Measurements from ENCODE around the gene TENT4A. TPM values are rescaled to one million over a fixed set of nuclear protein-coding genes. Genes with fewer than 3 reads are reported as not detected.

The TENT4A gene
- total RNA-seq, 2 donors from 2014 or later: 54.7 to 59.4 TPM

DNA sequence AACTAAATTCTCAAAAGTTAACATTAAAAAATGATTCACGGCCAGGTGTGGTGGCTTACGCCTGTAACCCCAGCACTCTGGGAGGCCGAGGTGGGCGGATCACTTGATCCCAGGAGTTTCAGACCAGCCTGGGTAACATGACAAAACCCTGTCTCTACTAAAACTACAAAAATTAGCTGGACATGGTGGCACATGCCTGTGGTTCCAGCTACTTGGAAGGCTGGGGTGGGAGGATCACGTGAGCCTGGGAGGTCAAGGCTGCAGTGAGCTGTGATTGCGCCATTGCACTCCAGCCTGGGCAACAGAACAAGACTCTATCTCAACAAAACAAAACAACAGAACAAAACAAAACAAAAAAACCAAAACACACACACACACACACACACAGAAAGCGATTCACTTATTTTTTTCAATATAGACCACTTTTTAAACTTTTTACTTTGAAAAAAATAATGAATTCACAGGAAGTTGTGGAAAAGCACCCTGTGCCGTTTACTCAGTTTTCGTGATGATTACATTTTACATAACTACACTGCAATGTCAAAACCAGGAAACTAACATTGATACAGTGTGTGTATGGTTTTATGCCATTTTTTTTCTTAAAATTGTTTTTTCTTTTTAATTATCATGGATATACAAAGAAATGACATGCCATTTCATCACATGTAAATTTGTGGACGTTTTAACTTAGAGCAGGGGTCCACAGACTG is 73.7 kb downstream of the TENT4A start:
- Mint-ChIP-seq H3K36me3 (ENCODE audit: low read depth) (peaks cover 5% of the 10 kb centered on the region), H3K4me1 (peaks cover 9% of the 10 kb centered on the region), H3K4me3 (no peak overlapping the region), H3K27ac (no peak overlapping the region), H3K27me3 (peaks cover 68% of the 10 kb centered on the region)
- no peak for ATAC-seq
- DNase-seq: no peak
- no peaks in the 10 kb centered on the region for H3K9me3 ChIP-seq (ENCODE audit: control insufficient read depth, low read length, poor library complexity, severe bottlenecking)

- no peaks in the 10 kb centered on the region for H3K9me3 ChIP-seq (ENCODE audit: control insufficient read depth, low read length, poor library complexity, severe bottlenecking)
- H3K27ac Mint-ChIP-seq: no peak overlapping the region
- H3K36me3 Mint-ChIP-seq (ENCODE audit: low read depth): peaks cover 5% of the 10 kb centered on the region
- no peak overlapping the region for H3K4me3 Mint-ChIP-seq
- H3K27me3 Mint-ChIP-seq: peaks cover 78% of the 10 kb centered on the region
- DNase-seq: no peak
- H3K4me1 Mint-ChIP-seq: peaks cover 9% of the 10 kb centered on the region
- ATAC-seq: no peak
These were observed 74.7 kb downstream of the TENT4A start for GRCh38 chr5:6787941-6788340.

DNA sequence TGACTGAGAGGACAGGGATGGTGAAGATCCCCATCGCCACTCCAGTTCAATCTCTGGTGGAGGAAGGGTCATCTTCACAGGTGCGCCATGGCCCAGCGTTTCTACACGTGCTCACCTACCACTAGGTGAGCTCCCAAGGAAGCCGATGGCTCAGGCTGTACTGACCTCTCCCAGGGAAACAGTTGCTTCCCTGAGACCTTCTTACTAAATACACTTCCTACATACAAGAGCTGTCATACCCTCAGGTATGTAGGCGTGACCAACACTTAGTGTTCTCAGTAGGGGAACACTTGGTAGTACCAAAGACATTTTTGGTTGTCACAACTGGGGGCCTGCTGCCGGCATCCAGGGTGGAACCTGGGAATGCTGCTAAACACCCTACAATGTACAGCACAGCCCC is 75.2 kb downstream of the TENT4A start:
- no peaks in the 10 kb centered on the region for H3K9me3 ChIP-seq (ENCODE audit: control insufficient read depth, low read length, poor library complexity, severe bottlenecking)
- Mint-ChIP-seq H3K4me1 (peaks cover 12% of the 10 kb centered on the region), H3K27ac (no peak overlapping the region), H3K4me3 (no peak overlapping the region), H3K27me3 (peaks cover 83% of the 10 kb centered on the region), H3K36me3 (ENCODE audit: low read depth) (peaks cover 5% of the 10 kb centered on the region)
- ATAC-seq (no peak), DNase-seq (no peak)

DNA sequence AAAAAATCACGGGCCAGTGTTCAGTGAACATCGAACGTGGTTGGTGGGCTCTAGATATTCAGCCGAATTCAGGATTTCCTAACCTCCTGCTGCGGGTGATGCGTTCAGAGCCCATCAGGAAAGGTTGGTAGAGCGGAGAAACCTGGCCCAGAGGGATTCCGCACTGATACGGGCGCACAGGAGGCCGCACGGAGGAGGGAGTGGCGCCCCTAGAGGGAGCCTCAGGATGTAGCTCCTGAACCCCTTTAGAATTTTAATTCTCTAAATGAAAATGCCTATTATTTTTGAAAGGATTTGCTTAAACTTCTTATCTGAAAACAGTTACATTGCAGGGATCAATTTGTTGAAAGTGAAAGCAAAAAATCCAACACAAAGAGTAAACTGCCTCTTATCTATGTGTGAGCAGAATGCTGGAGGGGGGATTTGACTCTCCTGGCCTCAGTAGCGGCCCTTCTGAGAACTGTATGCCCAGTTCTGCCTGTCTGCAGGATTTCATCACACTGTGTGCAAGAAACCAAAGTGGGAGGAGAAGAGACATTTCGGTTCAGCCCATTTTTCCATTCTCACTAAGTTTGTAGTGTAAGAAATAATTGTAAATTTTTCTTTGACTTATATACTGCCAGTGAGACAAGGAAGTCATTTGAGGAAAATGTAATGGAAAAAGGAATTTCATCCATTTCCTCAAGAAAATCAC is 75.9 kb downstream of the TENT4A start:
- no peaks in the 10 kb centered on the region for H3K9me3 ChIP-seq (ENCODE audit: control insufficient read depth, low read length, poor library complexity, severe bottlenecking)
- peak overlapping the region; percentile 36 for H3K4me3 Mint-ChIP-seq
- no peak overlapping the region for H3K27ac Mint-ChIP-seq
- DNase-seq (no peak), ATAC-seq (no peak)
- peaks cover 5% of the 10 kb centered on the region for H3K36me3 Mint-ChIP-seq (ENCODE audit: low read depth)
- H3K4me1 Mint-ChIP-seq: peaks cover 11% of the 10 kb centered on the region
- peaks cover 79% of the 10 kb centered on the region for H3K27me3 Mint-ChIP-seq

DNA sequence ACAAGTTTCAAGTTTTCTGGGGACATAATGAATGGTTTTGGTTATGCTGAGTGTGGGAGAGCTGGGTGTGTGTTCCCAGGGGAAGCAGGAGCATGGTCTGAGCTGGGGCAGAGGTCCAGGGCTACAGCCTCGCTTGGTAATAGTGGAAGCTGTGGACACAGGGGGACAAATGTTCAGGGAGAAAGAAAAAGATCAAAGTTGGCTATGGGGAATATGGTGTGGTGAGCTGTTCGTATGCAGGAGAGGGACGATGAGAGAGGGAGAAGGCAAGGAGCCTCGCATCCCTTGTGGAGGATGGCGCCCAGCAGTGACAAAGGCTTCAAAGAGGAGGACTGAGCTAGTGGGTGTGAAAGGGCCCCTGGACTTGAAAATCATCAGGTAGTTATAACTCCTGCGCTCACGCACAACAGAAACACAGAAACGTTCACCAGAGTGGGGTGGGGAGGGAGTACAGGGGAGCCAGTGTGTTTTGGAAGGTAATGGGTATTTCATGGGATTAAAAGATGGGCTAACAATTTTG is 77.2 kb downstream of the TENT4A start:
- no peaks in the 10 kb centered on the region for H3K9me3 ChIP-seq (ENCODE audit: control insufficient read depth, low read length, poor library complexity, severe bottlenecking)
- ATAC-seq: no peak
- no peak for DNase-seq
- H3K4me1 Mint-ChIP-seq: peaks cover 9% of the 10 kb centered on the region
- H3K4me3 Mint-ChIP-seq: no peak overlapping the region
- peaks cover 3% of the 10 kb centered on the region for H3K36me3 Mint-ChIP-seq (ENCODE audit: low read depth)
- no peak overlapping the region for H3K27ac Mint-ChIP-seq
- peaks cover 66% of the 10 kb centered on the region for H3K27me3 Mint-ChIP-seq

DNA sequence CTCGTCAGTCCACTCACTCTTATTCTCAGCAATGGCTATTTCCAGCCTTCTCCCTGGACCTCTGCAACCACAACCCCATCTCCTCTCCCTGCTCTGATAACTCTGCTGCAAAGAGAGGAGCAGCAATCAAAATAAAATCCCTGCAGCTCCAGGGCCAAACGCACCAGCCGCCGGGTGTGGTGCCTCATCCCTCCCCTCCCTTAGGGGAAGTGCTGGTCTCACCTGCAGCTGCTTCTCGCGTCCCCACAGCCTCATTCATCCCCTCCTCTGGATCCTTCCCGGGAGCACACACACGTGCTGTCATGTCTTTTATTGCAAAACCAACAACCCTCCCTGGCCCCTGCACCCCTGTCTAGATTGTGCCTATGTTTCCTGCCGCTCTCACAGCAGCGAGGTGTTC is 77.8 kb downstream of the TENT4A start:
- no peaks in the 10 kb centered on the region for H3K36me3 Mint-ChIP-seq (ENCODE audit: low read depth)
- H3K4me3 Mint-ChIP-seq: no peak overlapping the region
- H3K9me3 ChIP-seq (ENCODE audit: control insufficient read depth, low read length, poor library complexity, severe bottlenecking): no peaks in the 10 kb centered on the region
- H3K27me3 Mint-ChIP-seq: peaks cover 60% of the 10 kb centered on the region
- no peak overlapping the region for H3K27ac Mint-ChIP-seq
- DNase-seq: no peak
- peaks cover 5% of the 10 kb centered on the region for H3K4me1 Mint-ChIP-seq
- ATAC-seq: no peak

- peaks cover under 1% of the 10 kb centered on the region for H3K36me3 Mint-ChIP-seq (ENCODE audit: low read depth)
- H3K27me3 Mint-ChIP-seq: peaks cover 59% of the 10 kb centered on the region
- DNase-seq (no peak), ATAC-seq (no peak)
- no peak overlapping the region for H3K4me3 Mint-ChIP-seq
- H3K9me3 ChIP-seq (ENCODE audit: control insufficient read depth, low read length, poor library complexity, severe bottlenecking): no peaks in the 10 kb centered on the region
- no peak overlapping the region for H3K27ac Mint-ChIP-seq
- H3K4me1 Mint-ChIP-seq: peaks cover 5% of the 10 kb centered on the region
These were observed 79.1 kb downstream of the TENT4A start for GRCh38 chr5:6792376-6792775.

DNA sequence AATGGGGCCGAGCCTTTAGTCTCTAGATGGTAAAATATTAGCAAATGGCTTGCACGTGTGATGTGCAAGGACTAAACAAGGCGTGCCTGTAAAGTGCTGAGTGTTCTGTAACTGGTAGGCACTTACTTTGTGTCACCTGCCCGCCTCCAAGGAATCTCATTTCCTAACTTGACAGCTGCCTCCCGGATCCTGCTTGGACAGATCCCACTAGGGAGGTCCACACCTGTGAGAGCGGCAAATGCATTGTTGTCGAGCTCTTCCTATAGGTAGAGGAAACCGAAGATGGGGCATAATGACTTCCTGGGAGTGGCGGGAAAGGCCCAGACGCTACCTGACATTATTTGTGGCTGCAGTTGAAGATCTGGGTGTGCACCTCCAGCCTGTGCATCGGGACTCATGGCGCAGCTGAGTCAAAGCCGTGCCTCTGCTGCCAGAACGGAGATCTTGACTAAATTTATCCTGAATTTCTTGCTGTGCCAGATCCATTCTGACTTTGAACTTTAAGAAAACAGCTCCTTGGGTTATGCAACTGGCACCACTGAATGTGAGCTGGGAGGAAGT is 79.8 kb downstream of the TENT4A start:
- no peak for DNase-seq
- peaks cover 59% of the 10 kb centered on the region for H3K27me3 Mint-ChIP-seq
- peak overlapping the region; percentile 71 for H3K4me3 Mint-ChIP-seq
- ATAC-seq: no peak
- H3K36me3 Mint-ChIP-seq (ENCODE audit: low read depth): peaks cover 2% of the 10 kb centered on the region
- peaks cover 5% of the 10 kb centered on the region for H3K4me1 Mint-ChIP-seq
- H3K27ac Mint-ChIP-seq: no peak overlapping the region
- no peaks in the 10 kb centered on the region for H3K9me3 ChIP-seq (ENCODE audit: control insufficient read depth, low read length, poor library complexity, severe bottlenecking)

DNA sequence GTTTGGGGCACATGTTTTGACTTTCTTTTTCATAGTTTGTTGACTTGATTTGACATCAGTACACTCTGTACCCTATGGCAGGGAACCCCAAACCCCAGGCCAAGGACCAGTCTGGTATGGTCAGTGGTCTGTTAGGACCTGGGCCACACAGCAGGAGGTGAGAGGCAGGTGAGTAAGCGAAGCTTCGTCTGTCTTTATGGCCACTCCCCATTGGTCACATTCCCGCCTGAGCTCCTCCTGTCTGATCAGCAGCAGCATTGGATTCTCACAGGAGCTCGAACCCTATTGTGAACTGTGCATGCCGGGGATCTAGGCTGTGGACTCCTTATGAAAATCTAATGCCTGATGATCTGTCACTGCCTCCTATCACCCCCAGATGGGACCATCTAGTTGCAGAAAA is 88.0 kb downstream of the TENT4A start:
- peaks cover 5% of the 10 kb centered on the region for H3K36me3 Mint-ChIP-seq (ENCODE audit: low read depth)

DNA sequence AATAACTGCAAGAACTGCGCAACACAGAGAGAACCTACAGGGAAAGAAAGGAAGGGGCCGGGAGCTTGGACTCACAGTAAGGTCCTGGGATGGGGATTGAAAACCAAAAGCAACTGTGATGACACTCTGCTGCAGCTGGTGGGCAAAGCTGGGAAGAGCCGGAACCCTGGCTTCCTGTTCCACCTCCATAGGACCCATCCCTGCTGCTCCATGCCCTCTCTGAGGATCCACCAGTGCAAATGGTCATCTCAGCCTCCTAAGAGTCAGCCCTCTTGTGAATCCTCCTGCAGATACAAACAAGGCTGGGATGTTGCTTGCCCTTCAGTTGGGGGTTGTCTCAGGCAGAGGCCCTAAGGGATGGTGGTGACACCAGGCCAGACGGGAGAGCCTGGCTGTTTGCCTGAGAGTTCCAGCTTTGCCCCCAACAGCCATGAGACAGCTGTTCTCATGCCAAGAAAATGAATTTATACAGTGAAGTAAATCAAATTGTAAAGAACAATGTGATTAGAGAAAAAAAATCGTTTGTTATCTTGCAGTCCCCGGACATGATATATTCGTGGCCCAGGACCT is 90.8 kb downstream of the TENT4A start:
- no peaks in the 10 kb centered on the region for H3K9me3 ChIP-seq (ENCODE audit: control insufficient read depth, low read length, poor library complexity, severe bottlenecking)
- Mint-ChIP-seq H3K36me3 (ENCODE audit: low read depth) (peaks cover 5% of the 10 kb centered on the region), H3K27me3 (peaks cover 19% of the 10 kb centered on the region), H3K27ac (no peak overlapping the region), H3K4me1 (no peaks in the 10 kb centered on the region), H3K4me3 (no peak overlapping the region)
- ATAC-seq (no peak), DNase-seq (no peak)

More for the DNA sequence above, 88.0 kb downstream of the TENT4A start:
- Mint-ChIP-seq H3K27me3 (peaks cover 31% of the 10 kb centered on the region), H3K4me1 (no peaks in the 10 kb centered on the region), H3K4me3 (no peak overlapping the region), H3K27ac (no peak overlapping the region)
- ATAC-seq (no peak), DNase-seq (no peak)
- no peaks in the 10 kb centered on the region for H3K9me3 ChIP-seq (ENCODE audit: control insufficient read depth, low read length, poor library complexity, severe bottlenecking)

DNA sequence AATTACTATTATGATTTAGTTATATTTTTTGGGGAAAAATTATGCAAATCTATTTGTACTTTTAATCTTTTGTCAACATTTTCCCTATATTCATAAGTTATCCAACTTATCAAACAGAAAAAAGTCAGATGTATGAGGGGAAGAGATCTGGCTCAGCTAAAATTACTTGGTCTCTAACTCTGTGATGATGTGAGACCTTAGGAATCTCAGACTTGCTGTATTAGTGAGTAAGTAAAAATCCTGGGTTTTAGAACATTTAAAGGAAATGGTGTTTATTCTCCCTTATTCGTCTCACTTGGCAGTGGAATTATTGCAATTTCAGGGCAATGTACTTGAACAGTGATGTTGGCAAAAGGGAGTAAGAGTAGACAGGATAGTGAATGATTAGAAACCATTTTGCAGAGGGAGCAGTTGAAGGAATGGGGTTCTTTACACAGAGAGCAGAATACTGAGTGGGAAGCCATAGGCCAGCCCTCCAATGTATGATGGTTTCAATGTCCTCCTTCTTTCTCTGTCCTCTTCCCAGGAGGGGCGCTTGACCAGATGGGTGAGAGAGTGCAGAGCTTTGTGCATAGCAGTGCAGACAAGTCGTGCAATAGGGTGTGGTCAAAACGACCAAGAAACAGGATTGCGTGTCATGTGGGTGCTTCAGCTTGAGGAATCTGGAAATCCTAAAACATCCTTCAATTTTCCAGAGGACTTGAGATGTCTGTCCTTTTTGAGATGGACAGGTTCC is 91.7 kb downstream of the TENT4A start:
- DNase-seq (no peak), ATAC-seq (no peak)
- no peak overlapping the region for H3K4me3 Mint-ChIP-seq
- H3K36me3 Mint-ChIP-seq (ENCODE audit: low read depth): peaks cover 5% of the 10 kb centered on the region
- H3K4me1 Mint-ChIP-seq: no peaks in the 10 kb centered on the region
- H3K9me3 ChIP-seq (ENCODE audit: control insufficient read depth, low read length, poor library complexity, severe bottlenecking): no peaks in the 10 kb centered on the region
- peaks cover 19% of the 10 kb centered on the region for H3K27me3 Mint-ChIP-seq
- no peak overlapping the region for H3K27ac Mint-ChIP-seq

DNA sequence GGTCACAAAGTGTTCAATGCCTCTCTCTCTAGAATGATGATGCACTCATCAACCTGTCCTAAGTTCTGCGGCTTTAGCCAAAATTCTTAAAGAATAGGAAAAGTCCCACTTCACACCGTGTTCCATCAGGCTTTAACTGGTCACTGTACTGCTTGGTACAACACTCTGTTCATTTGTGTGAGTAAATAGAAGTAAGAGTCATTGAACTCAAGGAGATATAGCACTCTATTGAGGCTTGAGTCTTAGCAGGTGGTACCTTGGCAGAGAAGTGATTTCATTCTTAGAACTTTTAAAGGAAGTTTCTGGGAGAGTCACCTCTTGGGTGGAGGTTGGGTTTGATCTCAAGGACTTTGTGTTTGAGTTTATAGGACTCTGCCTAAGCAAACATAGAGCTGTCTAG is 92.6 kb downstream of the TENT4A start:
- Mint-ChIP-seq H3K4me3 (no peak overlapping the region), H3K36me3 (ENCODE audit: low read depth) (peaks cover 5% of the 10 kb centered on the region), H3K4me1 (no peaks in the 10 kb centered on the region), H3K27me3 (peaks cover 18% of the 10 kb centered on the region), H3K27ac (no peak overlapping the region)
- ATAC-seq (no peak), DNase-seq (no peak)
- no peaks in the 10 kb centered on the region for H3K9me3 ChIP-seq (ENCODE audit: control insufficient read depth, low read length, poor library complexity, severe bottlenecking)
